ENCODE measurements around the gene HMG20A.

Gene HMG20A

DNA sequence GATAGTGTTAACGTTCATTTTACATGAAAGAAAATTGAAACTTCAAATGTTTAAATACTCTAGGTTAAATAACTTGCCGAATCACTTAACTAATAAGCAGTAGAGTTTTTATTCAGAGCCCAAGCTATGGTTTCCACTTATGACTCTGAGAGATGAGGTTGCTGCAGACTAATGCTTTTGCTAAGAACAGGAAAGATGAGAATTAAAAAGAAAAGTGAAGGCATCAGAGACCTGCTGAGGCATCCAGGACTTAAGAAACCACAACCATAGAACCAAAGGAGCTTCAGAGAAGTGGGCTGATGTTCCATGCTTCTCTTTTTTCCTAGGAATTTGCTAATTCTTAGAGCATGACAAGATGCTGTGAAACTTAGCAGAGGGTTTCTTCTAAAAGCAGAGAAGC is 9.5 kb downstream of the HMG20A start:
- no peak for DNase-seq (ENCODE audit: low read depth in 2 of 2)

- DNase-seq (ENCODE audit: low read depth in 2 of 2), result no peak
Measured at GRCh38 chr15:77430652-77431051, 10.0 kb downstream of the HMG20A start.

DNA sequence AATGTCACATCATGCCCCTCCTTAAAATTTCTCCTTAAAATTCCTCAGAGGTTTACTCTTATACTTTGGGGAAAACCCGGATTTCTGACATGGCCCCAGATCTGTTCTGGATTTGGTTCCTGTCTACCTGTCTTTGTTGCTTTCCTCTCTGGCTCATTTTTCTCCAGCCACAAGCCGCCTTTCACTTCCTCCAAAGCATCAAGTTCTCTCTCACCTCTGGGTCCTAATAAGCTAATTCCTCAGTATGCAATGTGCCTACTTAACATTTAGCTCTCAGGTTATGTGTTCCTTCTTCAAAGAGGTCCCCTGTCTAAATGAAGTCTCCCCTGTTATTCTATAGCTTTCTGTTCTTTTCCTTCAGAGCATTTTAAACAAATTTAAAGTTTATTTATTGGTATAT is 16.1 kb downstream of the HMG20A start:
- DNase-seq (ENCODE audit: low read depth in 2 of 2), result no peak

GRCh38 chr15:77437264-77437663 is 16.6 kb downstream of the HMG20A start:
- DNase-seq (ENCODE audit: low read depth in 2 of 2), result no peak

DNA sequence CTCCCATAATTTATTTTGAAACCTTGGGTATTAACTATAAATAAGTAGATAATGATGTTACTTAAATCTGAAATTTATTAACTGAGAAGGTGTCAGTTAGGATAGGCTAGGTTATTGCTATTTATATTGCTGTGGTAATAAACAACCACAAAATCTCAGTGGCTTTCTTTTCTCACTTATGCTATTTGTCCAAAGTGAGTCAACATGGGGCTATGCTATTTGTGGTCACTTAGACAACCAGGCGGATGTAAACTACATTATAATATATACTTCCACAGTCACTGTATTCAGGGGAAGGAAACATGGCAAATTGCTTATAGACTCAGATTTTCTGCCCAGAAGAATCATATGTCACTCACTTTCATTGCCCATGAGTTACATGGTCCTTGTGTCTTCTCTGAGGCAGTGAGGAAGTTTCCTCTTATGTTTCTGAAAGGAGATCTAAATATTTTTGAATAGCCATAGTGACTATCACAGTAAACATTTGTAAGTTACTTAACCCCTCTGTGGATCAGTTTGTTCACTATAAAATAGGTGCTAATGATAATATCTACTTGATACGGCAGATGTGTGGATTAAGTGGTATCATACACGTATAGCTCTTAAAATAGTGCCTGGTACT is 19.8 kb downstream of the HMG20A start:
- DNase-seq (ENCODE audit: low read depth in 2 of 2), result no peak

DNA sequence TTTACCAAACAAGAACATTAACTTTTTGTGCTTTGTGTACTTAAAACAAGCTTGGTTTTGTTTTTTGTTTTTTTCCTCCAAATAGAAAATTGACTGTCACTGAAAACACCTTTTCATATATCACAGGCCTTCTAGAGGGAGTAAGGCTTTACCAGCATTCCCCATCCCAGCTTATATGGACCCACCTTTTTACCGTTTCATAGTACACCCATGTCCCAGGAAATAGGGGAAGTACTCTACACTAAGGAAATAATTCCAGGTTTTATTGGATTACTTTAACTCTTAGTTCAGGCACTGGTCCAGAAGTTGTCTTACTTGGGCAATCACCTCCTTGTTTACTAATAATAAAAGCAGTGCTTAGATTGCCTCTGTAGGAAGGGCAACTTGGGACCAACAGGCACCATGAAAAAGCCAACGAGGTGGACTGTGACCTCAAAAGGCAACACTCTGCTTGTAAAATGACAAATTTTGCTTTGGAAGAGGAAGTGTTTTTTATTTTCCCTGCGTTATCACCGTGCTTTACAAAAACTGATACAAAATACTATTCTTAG is 26.2 kb downstream of the HMG20A start:
- no peak for DNase-seq (ENCODE audit: low read depth in 2 of 2)

GRCh38 chr15:77454265-77454664 is 33.6 kb downstream of the HMG20A start:
- DNase-seq (ENCODE audit: low read depth in 2 of 2), result no peak

DNA sequence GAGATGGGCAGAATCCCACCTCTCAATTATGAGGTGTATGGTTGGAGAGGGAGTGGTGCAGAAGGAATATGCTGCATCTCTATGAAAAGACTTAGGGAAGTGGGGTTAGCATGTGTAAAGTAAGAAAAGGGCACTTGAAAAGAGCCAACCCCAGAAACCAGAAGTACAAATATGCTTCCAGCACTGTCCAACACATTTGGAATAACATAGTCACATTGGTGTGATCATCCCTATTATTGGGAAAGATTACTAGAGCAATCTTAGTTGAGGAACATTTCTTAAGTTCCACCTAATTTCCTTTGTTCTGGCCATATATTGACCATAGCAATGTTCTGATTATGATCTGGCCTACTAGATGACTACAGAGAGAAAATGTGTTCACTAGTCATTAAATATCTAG is 34.3 kb downstream of the HMG20A start:
- no peak for DNase-seq (ENCODE audit: low read depth in 2 of 2)

- no peak for DNase-seq (ENCODE audit: low read depth in 2 of 2)
Measured at GRCh38 chr15:77455696-77456321, 35.1 kb downstream of the HMG20A start.

- no peak for DNase-seq (ENCODE audit: low read depth in 2 of 2)
Measured at GRCh38 chr15:77456746-77457145, 36.1 kb downstream of the HMG20A start.

GRCh38 chr15:77457191-77457904 is 36.7 kb downstream of the HMG20A start:
- DNase-seq (ENCODE audit: low read depth in 2 of 2), result no peak

GRCh38 chr15:77457905-77458265 is 37.2 kb downstream of the HMG20A start:
- no peak for DNase-seq (ENCODE audit: low read depth in 2 of 2)

GRCh38 chr15:77459031-77459430 is 38.3 kb downstream of the HMG20A start:
- DNase-seq (ENCODE audit: low read depth in 2 of 2), result no peak

DNA sequence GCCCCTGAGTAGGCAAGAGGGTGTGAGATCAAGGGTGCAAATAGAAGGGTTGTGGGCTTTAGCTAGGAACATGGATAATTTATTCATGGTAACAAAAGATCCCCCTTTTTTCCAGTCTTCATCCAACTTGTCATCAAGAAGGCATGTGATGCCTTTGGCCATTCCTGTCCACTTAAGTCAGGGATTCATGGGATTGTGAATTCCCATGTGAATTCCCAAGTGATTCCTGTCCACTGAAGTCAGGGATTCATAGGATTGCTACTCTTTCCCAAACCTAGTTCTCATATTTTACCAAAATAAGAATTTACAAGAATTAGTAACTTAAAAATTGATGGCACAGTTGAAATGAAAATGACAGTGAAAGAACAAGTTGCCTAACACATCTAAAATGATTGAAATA is 40.8 kb downstream of the HMG20A start:
- no peak for DNase-seq (ENCODE audit: low read depth in 2 of 2)

GRCh38 chr15:77464129-77464865 is 43.6 kb downstream of the HMG20A start:
- DNase-seq (ENCODE audit: low read depth in 2 of 2), result no peak

GRCh38 chr15:77466521-77466920 is 45.8 kb downstream of the HMG20A start:
- no peak for DNase-seq (ENCODE audit: low read depth in 2 of 2)

- no peak for DNase-seq (ENCODE audit: low read depth in 2 of 2)
Measured at GRCh38 chr15:77468896-77469295, 48.2 kb downstream of the HMG20A start.

- no peak for DNase-seq (ENCODE audit: low read depth in 2 of 2)
Measured at GRCh38 chr15:77470235-77470634, 49.5 kb downstream of the HMG20A start.

DNA sequence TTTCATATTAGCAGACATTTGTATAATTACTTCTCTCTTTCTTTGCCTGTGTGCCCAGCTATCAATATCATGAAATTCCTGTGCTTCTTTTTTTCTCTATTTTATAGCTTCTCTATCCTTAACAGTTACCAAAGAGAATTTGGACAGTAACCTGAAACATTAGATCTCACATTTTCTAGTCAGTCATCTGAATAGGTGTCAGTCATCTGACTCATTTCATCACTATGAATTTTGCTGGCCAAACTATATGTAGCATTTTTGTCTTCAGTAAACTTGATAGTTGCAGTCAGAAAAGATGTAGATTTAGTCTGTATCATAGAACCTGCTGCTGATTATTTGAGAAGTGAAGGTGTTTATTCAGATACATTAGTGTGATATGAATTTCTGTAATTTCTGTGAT is 52.6 kb downstream of the HMG20A start:
- DNase-seq (ENCODE audit: low read depth in 2 of 2), result no peak

GRCh38 chr15:77474310-77474988 is 53.8 kb downstream of the HMG20A start:
- no peak for DNase-seq (ENCODE audit: low read depth in 2 of 2)

DNA sequence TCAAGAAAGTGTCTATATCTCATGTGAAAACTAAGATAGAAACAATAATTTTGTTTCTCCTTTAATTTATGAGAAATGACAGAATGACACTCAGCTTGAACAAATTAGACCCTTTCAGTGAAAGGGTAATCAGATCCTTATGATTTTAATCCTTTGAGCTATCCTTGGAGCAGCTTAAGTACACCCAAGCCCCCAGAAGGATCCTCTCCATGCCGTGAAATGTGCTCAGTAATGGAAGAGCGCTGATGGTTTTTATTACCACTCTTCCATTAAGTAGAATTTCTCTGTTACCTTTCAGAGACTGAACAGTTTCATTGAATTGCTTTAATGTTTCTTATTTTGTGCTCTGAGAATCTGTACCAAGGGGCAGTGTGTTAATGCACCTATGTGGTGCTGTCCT is 54.3 kb downstream of the HMG20A start:
- DNase-seq (ENCODE audit: low read depth in 2 of 2), result no peak

DNA sequence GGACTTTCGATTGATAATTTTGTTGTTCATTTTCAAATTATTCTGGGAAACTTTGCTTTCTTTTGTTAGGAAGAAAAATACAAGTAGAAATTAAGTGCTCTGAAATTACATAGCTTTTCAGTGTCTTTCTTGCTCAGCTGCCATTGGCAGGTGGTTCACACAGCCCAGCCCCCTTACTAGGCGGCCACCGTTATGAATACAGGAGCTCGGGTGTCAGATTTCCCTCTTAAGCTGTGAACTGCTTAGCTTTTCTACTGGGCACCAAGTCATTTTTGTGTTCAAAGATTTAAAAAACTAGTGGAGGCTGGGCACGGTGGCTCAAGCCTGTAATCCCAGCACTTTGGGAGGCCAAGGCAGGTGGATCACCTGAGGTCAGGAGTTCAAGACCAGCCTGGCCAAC is 55.2 kb downstream of the HMG20A start:
- no peak for DNase-seq (ENCODE audit: low read depth in 2 of 2)
